Endothelial cell (in vitro differentiated cells): ENCODE data around the gene SELE. TPM values are rescaled to one million over a fixed set of nuclear protein-coding genes. Genes with fewer than 3 reads are reported as not detected.
"Not testable (repeated sequence)": the region's sequence is repeated elsewhere in the genome, so short reads cannot be mapped to it uniquely, and the experiment has no call there.

Source experiments
- DNase-seq: peaks from one replicate; pipeline ENCODE4 v3.0.0; 2021; ENCODE audit warnings: low spot score
- H3K27ac Mint-ChIP-seq: one replicate; pipeline ENCODE4 v1.8.0; 2021; ENCODE audit warnings: mixed read lengths, inconsistent platforms; ENCODE audit not compliant: unreplicated experiment
- H3K27me3 Mint-ChIP-seq: one replicate; pipeline ENCODE4 v1.8.0; 2021; ENCODE audit warnings: mild to moderate bottlenecking, moderate library complexity, mixed read lengths, inconsistent platforms; ENCODE audit not compliant: unreplicated experiment
- H3K36me3 Mint-ChIP-seq: one replicate; pipeline ENCODE4 v1.8.0; 2021; ENCODE audit warnings: mild to moderate bottlenecking, low read depth, mixed read lengths, inconsistent platforms; ENCODE audit not compliant: unreplicated experiment
- H3K4me1 Mint-ChIP-seq: one replicate; pipeline ENCODE4 v1.8.0; 2021; ENCODE audit warnings: mild to moderate bottlenecking, mixed read lengths, inconsistent platforms; ENCODE audit not compliant: unreplicated experiment
- H3K4me3 Mint-ChIP-seq: one replicate; pipeline ENCODE4 v1.8.0; 2021; ENCODE audit warnings: mild to moderate bottlenecking, mixed read lengths, inconsistent platforms; ENCODE audit not compliant: unreplicated experiment
- H3K9me3 Mint-ChIP-seq: one replicate; pipeline ENCODE4 v1.8.0; 2021; ENCODE audit warnings: mixed read lengths, inconsistent platforms; ENCODE audit not compliant: unreplicated experiment
- CTCF ChIP-seq: fragments of 200-600 bp; sonication (generic); IDR thresholded peaks from one replicate; pipeline ENCODE4 v1.5.0; 2021; ENCODE audit warnings: antibody characterized with exemption; ENCODE audit not compliant: unreplicated experiment
- total RNA-seq: library from RNA; stranded (reverse); fragmentation: NEBNext Ultra II Directional; extraction: Animal tissue kit (Norgen Biotek cat#: 25700); gene quantifications from one replicate; pipeline ENCODE4 v1.2.1, GENCODE V29; 2021; ENCODE audit not compliant: unreplicated experiment

SELE gene
- total RNA-seq, 1 donor from 2014 or later: 14.3 TPM

DNA sequence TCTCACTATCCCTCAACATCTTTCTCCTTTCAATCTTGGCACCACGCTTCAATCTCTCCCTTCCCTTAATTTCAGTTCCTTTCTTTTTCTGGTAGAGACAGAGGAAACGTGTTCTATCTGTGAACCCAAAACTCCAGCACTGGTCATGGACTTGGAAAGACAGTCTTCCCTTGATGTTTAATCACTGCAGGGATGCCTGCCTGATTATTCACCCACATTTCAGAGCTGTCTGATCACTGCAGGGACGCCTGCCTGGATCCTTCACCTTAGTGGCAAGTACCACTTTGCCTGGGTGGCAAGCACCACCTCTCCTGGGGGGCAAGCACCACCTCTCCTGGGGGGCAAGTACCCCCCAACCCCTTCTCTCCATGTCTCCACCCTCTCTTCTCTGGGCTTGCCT is 50.2 kb downstream of the SELE start:
- no peak for TF ChIP-seq CTCF

DNA sequence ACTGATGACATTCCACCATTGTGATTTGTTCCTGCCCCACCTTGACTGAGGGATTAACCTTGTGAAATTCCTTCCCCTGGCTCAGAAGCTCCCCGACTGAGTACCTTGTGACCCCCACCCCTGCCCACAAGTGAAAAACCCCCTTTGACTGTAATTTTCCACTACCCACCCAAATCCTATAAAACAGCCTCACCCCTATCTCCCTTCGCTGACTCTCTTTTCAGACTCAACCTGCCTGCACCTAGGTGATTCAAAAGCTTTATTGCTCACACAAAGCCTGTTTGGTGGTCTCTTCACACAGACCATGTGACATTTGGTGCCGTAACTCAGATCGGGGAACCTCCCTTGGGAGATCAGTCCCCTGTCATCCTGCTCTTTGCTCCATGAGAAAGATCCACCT is 50.7 kb downstream of the SELE start:
- not testable (repeated sequence) for H3K4me3 Mint-ChIP-seq, H3K9me3 Mint-ChIP-seq, H3K27ac Mint-ChIP-seq, H3K27me3 Mint-ChIP-seq, DNase-seq, H3K36me3 Mint-ChIP-seq, H3K4me1 Mint-ChIP-seq

More for the DNA sequence above, 50.2 kb downstream of the SELE start:
- H3K9me3 Mint-ChIP-seq: no peaks in the 10 kb centered on the region
- H3K36me3 Mint-ChIP-seq: no peaks in the 10 kb centered on the region
- H3K4me1 Mint-ChIP-seq: no peaks in the 10 kb centered on the region
- no peak overlapping the region for H3K27ac Mint-ChIP-seq
- no peaks in the 10 kb centered on the region for H3K27me3 Mint-ChIP-seq
- no peak for DNase-seq
- no peak overlapping the region for H3K4me3 Mint-ChIP-seq

DNA sequence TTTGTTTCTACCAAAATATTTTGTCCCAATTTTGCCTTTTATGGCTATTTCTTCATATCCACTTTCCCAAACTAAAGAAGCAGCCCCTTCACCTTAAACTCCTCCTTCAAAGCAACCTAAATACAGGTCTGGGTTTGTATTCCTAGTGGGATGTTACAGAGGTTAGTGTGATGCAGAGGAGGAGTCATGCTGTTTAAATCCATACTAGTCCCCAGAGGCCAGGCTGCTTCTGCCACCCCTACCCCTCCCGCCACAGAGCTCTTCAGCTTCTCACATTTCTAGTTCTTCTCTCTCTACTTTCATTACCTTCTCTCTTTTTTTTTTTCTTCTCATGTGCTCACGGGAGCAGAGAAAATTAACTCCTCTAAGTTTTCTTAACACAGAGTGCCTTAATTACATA is 51.8 kb downstream of the SELE start:
- H3K4me3 Mint-ChIP-seq: no peak overlapping the region
- H3K4me1 Mint-ChIP-seq: no peaks in the 10 kb centered on the region
- no peak overlapping the region for H3K27ac Mint-ChIP-seq
- no peak for DNase-seq
- H3K36me3 Mint-ChIP-seq: no peaks in the 10 kb centered on the region
- no peaks in the 10 kb centered on the region for H3K27me3 Mint-ChIP-seq
- no peaks in the 10 kb centered on the region for H3K9me3 Mint-ChIP-seq
- TF ChIP-seq CTCF: no peak

DNA sequence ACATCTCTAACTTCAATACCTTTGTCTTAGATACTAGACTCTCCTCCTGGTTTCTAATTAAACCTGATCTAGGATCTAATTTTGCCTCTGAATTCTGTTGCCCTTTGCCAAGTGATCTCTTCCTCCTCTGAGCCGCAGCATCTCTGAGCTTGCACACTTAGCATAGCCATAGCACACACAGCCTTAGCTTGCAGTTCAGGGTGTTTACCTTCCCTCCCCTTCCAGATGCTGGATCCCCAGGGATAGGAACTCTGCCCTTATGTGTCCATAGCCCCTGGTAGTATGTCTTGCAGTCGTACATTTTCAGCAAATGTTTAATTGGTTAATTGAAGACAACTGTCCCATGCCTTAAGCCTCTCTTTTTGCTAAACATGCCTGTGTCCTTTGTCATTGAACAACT is 52.7 kb downstream of the SELE start:
- Mint-ChIP-seq H3K27ac (no peak overlapping the region), H3K36me3 (no peaks in the 10 kb centered on the region), H3K4me1 (peaks cover 1% of the 10 kb centered on the region), H3K4me3 (no peak overlapping the region), H3K27me3 (no peaks in the 10 kb centered on the region), H3K9me3 (no peaks in the 10 kb centered on the region)
- no peak for DNase-seq
- no peak for TF ChIP-seq CTCF

- TF ChIP-seq CTCF: no peak
- no peak overlapping the region for H3K4me3 Mint-ChIP-seq
- H3K36me3 Mint-ChIP-seq: no peaks in the 10 kb centered on the region
- no peak for DNase-seq
- H3K9me3 Mint-ChIP-seq: no peaks in the 10 kb centered on the region
- H3K27ac Mint-ChIP-seq: no peak overlapping the region
- no peaks in the 10 kb centered on the region for H3K27me3 Mint-ChIP-seq
- peaks cover 4% of the 10 kb centered on the region for H3K4me1 Mint-ChIP-seq
These were observed 53.4 kb downstream of the SELE start for GRCh38 chr1:169680377-169681019.

- Mint-ChIP-seq H3K27me3 (no peaks in the 10 kb centered on the region), H3K36me3 (no peaks in the 10 kb centered on the region), H3K4me3 (no peak overlapping the region), H3K4me1 (peaks cover 4% of the 10 kb centered on the region), H3K27ac (no peak overlapping the region), H3K9me3 (no peaks in the 10 kb centered on the region)
- DNase-seq: no peak
- TF ChIP-seq CTCF: no peak
These were observed 54.2 kb downstream of the SELE start for GRCh38 chr1:169679692-169680091.
